NCI-H2081 treated with DMSO at 0.1 percent for 48 hours (cell line): ENCODE data around the gene MAP1B.
"Not testable (repeated sequence)": the region's sequence is repeated elsewhere in the genome, so short reads cannot be mapped to it uniquely, and the experiment has no call there.

Source experiments
- DNase-seq: peaks from one replicate; lab custom pipeline; 2025; lab: John Stamatoyannopoulos, UW

MAP1B gene

GRCh38 chr5:72107131-72107900 lies at the start of gene MAP1B:
MAP1B (plus strand) TSS chr5:72107475; CDS start chr5:72107532, 57 bp downstream.
- no peak for DNase-seq

DNA sequence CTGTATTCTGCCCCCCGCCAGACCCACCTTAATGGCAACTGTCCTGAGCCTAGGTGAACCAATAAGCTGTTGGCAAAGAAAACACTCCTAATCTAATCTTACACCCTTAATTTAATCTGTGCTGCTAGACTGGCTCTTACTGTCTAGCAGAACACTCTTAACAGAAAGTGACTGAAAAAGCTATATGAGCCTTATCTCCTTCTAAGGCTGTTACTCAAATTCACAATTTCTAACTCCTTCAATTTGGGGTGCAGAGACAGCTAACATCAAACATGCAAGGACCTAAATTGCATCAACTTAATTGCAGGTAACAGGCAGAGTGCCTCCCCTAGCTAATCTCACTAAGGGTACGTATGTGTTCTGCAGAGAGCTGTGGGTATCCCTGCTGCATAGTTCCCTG lies 49.5 kb upstream of the MAP1B start:
- no peak for DNase-seq

DNA sequence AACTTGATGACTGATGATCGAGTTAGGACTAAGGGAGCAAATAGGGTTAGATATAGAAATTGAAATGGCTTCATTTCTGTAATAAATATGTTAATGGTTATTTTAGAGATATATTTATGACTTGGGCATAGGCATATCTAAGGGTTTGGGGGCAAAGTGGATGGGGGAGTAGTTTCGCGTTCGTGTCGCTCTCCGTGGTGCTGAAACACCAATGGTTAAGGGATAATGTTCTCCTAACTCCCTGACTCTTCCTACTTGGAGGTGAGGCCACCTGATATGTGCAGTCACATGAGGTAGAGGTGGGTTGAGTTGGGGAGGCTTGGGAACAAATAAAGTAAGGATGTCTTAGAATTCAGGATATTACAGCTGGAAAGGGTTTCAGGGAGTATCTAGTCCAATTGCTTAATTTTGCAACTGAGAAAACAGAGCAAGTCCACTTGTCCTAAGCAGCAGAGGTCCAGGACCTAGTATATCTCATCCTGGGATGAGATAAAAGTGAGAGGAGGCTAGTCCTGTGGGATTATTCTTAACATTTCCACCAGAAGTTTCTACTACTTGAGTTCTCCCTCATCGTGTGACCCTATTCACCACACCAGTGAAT lies 44.0 kb upstream of the MAP1B start:
- no peak for DNase-seq

- DNase-seq = no peak
Measured at GRCh38 chr5:72064801-72065570, 42.3 kb upstream of the MAP1B start.

DNA sequence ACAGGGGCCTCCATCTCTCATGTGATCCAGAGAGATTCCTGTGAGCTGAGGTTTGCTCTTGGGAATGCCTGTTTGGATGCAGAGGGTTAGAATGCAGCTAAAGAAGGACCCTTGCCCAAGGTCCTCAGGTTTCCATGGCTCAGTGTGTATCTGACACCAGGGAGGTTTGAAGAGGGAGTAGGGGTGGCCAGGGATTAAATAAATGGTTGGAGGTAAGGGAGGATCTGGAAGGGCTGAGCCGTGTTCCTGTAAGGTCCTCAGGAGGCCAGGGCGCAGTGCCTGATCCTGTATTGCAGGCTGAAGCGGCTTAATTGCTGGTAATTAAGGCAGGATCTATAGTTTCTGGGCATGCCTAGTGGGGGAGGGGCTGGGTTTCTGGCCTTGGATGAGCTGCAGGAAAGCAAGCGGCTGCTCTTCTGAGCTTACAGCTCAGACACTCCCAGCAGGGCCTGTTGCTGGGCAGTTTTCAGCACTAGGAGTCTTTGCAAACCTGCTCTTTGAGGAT lies 41.5 kb upstream of the MAP1B start:
- DNase-seq = peak; percentile 29

DNA sequence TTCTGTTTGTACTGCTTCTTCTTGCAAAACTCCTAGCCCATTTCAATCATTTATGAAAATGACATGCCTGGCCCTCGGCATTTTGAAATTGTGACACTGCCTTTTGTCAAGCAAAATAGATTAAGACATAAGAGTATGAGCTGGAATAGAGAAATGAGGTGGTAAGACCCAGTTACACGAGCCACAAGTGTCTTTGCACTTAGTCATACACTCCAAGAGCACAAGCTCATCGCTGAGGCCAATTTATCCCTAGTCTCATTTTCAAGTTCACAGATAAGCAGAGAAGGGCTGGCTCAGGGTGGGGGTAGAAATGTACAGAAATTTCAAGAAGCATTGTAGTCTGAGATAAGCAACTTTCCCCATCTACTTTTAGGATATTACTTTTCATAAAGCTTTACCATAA lies 40.6 kb upstream of the MAP1B start:
- no peak for DNase-seq

DNA sequence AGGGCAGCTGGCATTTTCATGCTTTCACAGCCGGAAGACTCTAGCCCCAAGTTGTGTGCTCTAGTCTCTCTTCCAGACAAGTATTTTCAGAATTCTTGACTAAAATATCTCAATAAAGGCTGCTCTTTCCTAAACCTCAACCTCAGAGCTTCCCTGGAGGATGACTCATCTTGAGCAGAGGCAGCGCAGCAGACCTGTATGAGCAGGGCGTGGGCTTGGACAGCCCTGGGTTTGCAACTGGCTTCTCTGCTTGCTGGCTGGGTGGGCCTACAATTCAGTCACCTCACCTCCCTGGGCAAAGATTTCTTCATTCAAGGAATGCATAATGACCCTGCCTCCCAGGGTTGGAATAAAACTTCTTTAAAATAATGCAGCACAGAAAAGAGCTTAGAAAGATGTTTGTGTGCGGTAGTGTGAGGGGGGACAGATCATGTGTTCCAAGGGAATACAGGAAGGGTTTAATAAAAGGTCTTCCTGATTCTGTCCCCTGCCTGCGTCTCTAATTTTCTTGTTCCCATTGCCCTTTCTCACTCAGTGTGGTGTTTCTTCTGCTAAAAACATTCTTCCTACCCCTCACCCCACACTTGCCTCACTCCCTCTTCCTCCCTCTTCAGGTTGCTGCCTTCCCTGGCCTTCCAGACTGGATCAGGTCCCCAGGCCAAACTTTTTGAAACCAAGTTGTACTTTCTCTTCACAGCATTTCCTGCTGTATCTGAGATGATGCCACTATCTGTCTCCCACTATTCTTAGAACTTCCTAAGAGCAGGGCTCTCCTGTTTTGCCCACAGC lies 39.4 kb upstream of the MAP1B start:
- no peak for DNase-seq

DNA sequence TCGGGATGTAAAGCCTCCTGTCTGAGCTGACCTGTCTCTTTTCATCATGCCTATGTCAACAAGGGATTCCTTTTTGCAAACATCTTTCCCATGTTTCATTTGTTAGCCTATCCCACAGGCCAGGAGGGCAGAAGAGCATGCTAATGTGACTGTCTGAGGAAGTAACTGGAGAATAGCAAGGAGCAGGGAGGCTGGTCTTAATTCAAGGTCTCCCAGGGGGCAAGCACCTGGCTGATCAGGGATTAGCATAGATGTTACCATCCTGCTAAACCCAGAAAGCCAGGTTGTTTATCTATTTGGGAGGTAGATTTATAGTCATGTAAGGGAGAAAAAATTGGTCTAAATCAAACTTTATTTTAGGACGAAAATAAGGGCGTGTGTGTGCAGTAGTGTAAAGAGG lies 36.7 kb upstream of the MAP1B start:
- DNase-seq = no peak

DNA sequence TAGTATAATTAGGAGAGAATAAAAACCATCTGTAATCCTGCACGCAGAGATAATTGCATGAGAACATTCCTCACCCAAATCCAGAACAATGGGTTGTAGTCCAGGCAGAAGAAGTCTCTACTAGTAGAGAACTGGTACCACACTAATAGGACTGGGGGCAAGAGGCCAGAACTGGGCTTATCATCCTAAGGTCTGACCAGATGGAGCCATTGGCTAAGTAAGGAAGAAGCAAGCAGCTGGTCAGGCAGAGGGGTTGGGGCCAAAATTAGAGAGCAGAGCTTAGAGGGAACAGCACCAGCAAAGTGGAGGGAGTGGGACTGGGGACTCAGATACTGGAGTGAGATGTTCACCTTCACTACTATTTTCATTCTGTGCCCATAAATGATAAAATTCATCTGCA lies 35.4 kb upstream of the MAP1B start:
- no peak for DNase-seq

DNA sequence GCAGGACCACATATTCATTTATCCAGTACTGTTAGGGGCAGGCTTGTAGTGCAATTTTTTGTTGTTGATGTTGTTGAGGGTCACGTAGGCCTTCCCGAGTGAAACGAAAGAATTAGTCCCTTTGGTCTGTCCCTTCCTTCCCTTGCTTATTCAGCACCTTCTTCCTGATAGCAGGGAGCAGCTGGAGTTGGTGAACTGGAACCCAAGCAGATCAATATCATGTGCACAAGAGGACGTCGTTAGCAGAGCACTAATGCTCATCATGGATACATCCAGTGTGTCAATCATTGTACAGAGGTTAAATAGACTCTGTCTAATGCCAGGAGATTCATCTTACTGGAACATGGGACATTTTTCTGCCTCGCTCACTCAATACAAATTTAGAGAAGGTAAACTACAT lies 33.0 kb upstream of the MAP1B start:
- no peak for DNase-seq

DNA sequence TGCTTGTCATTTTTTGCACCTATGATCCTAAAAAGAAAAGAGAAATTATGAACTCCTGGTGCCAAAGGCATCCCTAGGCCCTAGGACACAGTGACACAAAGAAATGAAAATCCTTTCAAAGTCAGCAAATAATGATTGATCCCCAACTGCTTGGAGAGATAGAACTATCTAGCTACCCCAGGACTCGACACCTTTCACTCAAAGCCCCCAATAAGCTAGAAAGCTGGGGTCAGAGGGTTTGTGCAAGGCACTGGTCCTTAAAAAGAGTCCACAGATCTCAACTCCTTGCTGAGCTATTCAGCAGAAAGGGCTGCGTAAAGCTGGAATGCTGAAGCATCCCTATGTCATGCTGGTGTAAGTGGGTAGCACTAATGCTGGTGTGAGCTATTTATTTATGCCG lies 31.8 kb upstream of the MAP1B start:
- DNase-seq = no peak

- no peak for DNase-seq
Measured at GRCh38 chr5:72076621-72077300, 30.5 kb upstream of the MAP1B start.

DNA sequence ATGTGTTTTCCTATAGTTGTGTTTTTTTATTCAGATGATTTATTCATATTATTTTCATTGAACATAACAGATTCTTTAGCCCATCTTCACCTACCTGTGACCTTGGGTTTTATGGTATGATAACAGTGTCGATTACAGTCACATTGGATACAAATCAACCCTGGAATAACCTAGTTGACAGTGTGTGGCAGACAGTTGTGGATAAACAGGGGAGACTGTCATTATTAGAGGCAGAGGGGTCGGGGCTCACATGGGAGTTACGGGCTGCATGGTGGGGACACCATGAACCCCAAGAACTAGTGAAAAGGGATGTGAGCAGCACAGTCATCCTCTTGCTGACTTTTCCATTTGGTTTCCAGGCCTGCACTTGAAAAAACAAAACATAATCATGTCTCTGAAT lies 29.9 kb upstream of the MAP1B start:
- DNase-seq = no peak

DNA sequence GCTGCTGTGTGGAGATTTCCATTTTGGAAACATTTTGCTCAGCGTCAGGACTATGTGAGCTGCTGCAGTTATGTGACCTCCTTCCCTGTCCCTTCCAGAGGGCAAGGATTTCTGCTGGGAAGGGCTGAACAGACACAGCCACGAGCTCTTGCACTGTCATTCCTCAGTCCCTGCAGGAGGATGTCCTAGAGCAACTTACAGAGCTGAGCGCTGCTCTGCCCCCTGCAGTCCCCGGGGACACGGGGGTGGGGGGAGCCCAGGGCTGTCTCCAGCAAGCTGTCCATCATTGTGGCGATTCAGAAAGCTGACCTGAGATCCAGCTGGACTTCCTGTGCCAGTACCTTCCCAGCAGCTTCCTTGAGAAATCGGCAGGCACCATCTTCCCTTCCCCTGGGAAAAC lies 28.0 kb upstream of the MAP1B start:
- no peak for DNase-seq

DNA sequence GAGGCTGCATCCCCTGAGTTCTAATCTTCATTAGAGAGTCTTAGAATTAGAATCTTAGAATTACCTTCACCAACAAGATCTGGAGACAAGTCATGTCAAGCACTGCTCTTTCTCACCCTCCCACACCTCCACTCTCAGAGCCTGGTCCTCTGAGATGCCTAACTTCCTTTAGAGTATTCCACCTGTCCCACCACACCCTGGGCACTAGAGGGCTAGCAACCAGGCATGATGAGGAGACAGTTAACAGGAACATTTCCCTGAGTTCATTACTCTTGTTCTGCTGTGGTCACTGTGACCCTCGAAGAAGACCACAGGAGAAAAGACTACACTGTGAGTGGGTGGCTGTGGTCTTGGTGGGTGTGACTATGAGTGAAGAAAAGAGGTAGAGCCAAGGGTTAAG lies 25.2 kb upstream of the MAP1B start:
- no peak for DNase-seq

- no peak for DNase-seq
Measured at GRCh38 chr5:72084876-72085275, 22.4 kb upstream of the MAP1B start.

- no peak for DNase-seq
Measured at GRCh38 chr5:72085319-72085718, 22.0 kb upstream of the MAP1B start.

DNA sequence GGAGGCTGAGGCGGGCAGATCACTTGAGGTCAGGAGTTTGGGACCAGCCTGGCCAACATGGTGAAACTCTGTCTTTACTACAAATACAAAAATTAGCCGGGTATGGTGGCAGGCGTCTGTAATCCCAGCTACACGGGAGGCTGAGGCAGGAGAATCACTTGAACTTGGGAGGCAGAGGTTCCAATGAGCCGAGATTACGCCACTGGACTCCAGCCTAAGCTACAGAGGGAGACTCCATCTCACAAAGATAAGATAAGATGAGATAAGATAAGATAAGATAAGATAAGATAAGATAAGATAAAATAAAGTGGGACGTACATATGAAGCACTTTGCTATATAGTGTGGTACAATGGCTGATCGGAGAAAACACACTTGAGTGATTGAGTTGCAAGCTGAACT lies 17.6 kb upstream of the MAP1B start:
- not testable (repeated sequence) for DNase-seq

DNA sequence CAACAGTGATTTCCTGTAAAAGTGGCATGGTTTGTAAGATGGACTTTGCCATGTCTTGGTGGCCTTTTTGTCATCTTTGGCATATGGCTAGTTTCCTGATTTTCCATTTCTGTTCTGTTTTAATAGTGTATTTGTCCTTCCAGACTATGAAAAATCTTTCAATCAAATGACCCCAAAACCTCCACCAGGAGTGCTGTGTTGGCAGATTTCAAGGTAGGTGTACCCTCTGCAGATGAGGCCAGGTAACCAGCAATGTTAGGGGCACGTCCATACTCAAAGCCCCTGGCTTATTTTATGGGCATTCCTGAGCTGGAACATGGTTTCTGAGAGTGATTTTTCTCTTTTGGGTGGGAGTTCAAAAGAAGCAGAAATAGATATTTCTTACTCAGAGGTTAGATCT lies 15.2 kb upstream of the MAP1B start:
- DNase-seq = no peak

DNA sequence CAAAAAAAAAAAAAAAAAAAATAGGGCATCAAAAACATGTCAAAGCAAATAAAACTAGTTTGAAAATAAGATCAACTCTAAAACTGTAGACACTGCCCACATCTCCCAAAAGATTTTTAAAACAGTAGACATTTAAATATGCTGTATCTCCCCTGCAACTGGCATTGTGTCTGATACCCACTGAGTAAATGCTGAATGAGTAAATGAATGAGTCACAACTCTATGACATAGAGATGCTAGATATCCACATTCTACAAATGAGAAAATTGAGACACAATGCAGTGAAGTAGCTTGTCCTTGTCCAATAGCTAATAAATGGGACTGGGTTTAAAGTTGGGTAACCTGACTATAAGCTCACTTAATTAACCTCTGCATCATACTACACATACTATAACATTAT lies 14.1 kb upstream of the MAP1B start:
- no peak for DNase-seq

GRCh38 chr5:72093824-72094223 lies 13.5 kb upstream of the MAP1B start:
- DNase-seq = no peak
